Loucy (cell line): ENCODE measurements around the gene FRA10AC1.

Experiments
- H2AFZ ChIP-seq: fragments of 200-600 bp; sonication (generic); 2 replicates; pipeline ENCODE4 v1.6.0; 2016; ENCODE audit warnings: antibody characterized with exemption, mild to moderate bottlenecking, low read length, moderate library complexity
- H3F3A ChIP-seq: fragments of 200-600 bp; 2 replicates; pipeline ENCODE4 v1.6.0; 2016; ENCODE audit warnings: antibody characterized with exemption, low read depth, mild to moderate bottlenecking
- H3K27me3 ChIP-seq: fragments of 200-600 bp; sonication (generic); 2 replicates; pipeline ENCODE4 v1.6.1; 2014; ENCODE audit warnings: low read length, mild to moderate bottlenecking; ENCODE audit not compliant: insufficient read depth, poor library complexity, severe bottlenecking
- H3K36me3 ChIP-seq: fragments of 200-600 bp; sonication (generic); 2 replicates; pipeline ENCODE4 v1.6.1; 2016; ENCODE audit warnings: low read length; ENCODE audit not compliant: insufficient read depth
- H3K4me1 ChIP-seq: fragments of 200-600 bp; sonication (generic); 2 replicates; pipeline ENCODE4 v1.5.1; 2014; ENCODE audit warnings: low read length, mild to moderate bottlenecking; ENCODE audit not compliant: insufficient read depth, poor library complexity, severe bottlenecking
- H3K4me2 ChIP-seq: fragments of 200-600 bp; sonication (generic); 2 replicates; pipeline ENCODE4 v1.6.0; 2014; ENCODE audit warnings: antibody characterized with exemption, low read length, low read depth, mild to moderate bottlenecking; ENCODE audit not compliant: poor library complexity, severe bottlenecking
- H3K4me3 ChIP-seq: fragments of 200-600 bp; sonication (generic); 2 replicates; pipeline ENCODE4 v1.5.1; 2014; ENCODE audit warnings: low read length, mild to moderate bottlenecking, mixed read lengths; ENCODE audit not compliant: poor library complexity, severe bottlenecking
- H3K79me2 ChIP-seq: fragments of 200-600 bp; sonication (generic); 2 replicates; pipeline ENCODE4 v1.6.1; 2014; ENCODE audit warnings: low read length; ENCODE audit not compliant: insufficient read depth
- H3K9ac ChIP-seq: fragments of 200-600 bp; sonication (generic); 2 replicates; pipeline ENCODE4 v1.6.0; 2014; ENCODE audit warnings: mild to moderate bottlenecking, low read depth, low read length, moderate library complexity; ENCODE audit not compliant: poor library complexity, severe bottlenecking
- H3K9me2 ChIP-seq: fragments of 200-600 bp; sonication (generic); replicated peaks from 2 replicates; pipeline ENCODE4 v1.6.1; 2016; ENCODE audit warnings: low read depth, low read length, mixed read lengths
- H3K9me3 ChIP-seq: fragments of 200-600 bp; sonication (generic); 2 replicates; pipeline ENCODE4 v1.6.1; 2014; ENCODE audit warnings: mild to moderate bottlenecking, antibody characterized with exemption, low read length, low read depth; ENCODE audit not compliant: insufficient read depth
- H4K20me1 ChIP-seq: fragments of 200-600 bp; sonication (generic); 2 replicates; pipeline ENCODE4 v1.6.0; 2014; ENCODE audit warnings: antibody characterized with exemption, low read length, mild to moderate bottlenecking; ENCODE audit not compliant: insufficient read depth, poor library complexity, severe bottlenecking
- EZH2phosphoT487 ChIP-seq: fragments of 200-600 bp; IDR thresholded peaks from 2 replicates; pipeline ENCODE4 v1.6.1; 2018; ENCODE audit warnings: antibody characterized with exemption, mild to moderate bottlenecking, moderate library complexity, borderline replicate concordance
- TF ChIP-seq, protein P1 (sequence below): fragments of 200-600 bp; sonication (generic); conservative IDR thresholded peaks from 2 replicates; pipeline ENCODE4 v1.5.1; 2014; ENCODE audit warnings: mild to moderate bottlenecking, antibody characterized with exemption, low read length

Gene FRA10AC1

DNA sequence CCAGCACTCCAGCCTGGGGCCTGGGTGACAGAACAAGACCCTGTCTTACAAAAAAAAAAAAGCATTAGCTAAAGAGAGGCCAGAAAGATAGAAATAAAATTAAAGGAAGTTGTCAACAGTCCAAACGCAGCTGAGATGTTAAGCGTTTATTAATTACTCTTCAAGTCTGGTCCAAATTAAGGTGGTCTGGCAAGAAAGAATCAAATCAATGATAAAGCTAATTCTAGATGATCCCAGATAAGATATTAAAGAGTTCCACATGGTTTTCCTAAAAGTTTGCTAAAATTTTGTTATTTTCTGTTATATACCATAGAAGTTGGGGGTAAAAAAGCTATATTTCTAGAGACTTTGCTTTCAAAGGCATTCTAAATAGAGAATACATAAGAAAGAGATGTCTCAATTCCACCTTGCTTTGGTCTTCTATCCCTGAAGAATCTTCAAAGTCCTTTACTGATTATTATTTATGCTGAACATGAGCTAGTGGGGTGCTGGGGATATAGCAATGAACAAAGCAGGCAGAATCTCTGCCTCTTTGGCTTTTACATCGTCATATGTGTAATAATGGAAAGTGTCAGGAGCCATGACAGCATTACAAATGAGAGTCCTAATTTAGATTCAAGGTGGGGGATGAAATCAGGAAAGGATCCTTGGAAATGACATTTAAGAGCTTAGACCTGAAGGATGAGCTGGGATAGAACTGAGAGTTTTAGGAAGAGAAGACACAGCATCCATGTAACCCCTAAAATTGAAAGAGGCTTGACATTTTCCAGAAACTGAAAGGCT, 23.4 kb downstream of the FRA10AC1 start:
- Histone ChIP-seq H3K4me1 (no peaks in the 10 kb centered on the region), H3K4me2 (no peak overlapping the region), H3F3A (no peaks in the 10 kb centered on the region), H3K36me3 (peaks cover 45% of the 10 kb centered on the region; the same call in 1 of the 2 replicates), H3K9me3 (no peaks in the 10 kb centered on the region), H2AFZ (no peak overlapping the region), H3K4me3 (no peak overlapping the region), H3K79me2 (no peaks in the 10 kb centered on the region), H3K9ac (no peak overlapping the region), H3K9me2 (no peaks in the 10 kb centered on the region), H4K20me1 (no peaks in the 10 kb centered on the region), H3K27me3 (no peaks in the 10 kb centered on the region)
- TF ChIP-seq, protein P1, sequence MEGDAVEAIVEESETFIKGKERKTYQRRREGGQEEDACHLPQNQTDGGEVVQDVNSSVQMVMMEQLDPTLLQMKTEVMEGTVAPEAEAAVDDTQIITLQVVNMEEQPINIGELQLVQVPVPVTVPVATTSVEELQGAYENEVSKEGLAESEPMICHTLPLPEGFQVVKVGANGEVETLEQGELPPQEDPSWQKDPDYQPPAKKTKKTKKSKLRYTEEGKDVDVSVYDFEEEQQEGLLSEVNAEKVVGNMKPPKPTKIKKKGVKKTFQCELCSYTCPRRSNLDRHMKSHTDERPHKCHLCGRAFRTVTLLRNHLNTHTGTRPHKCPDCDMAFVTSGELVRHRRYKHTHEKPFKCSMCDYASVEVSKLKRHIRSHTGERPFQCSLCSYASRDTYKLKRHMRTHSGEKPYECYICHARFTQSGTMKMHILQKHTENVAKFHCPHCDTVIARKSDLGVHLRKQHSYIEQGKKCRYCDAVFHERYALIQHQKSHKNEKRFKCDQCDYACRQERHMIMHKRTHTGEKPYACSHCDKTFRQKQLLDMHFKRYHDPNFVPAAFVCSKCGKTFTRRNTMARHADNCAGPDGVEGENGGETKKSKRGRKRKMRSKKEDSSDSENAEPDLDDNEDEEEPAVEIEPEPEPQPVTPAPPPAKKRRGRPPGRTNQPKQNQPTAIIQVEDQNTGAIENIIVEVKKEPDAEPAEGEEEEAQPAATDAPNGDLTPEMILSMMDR, result no peak
- TF ChIP-seq EZH2phosphoT487, result no peak

DNA sequence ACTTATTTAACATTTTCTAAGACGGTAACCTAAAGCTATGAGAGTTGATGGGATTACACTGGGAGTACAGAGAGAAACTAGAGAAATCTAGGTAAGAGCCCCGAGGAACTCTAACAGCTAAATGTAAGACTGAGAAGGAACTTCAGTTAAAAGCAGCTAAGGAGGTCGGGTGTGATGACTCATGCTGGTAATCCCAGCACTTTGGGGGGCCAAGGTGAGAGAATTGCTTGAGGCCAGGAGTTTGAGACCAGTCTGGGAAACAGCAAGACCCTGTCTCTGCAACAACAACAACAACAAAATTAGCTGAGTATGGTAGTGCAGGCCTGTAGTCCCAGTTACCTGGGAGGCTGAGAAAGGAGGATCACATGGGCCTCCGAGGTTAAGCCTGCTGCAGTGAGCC, 24.0 kb downstream of the FRA10AC1 start:
- Histone ChIP-seq H3K36me3 (peaks cover 50% of the 10 kb centered on the region; the same call in 1 of the 2 replicates), H3K9me3 (no peaks in the 10 kb centered on the region), H3K27me3 (no peaks in the 10 kb centered on the region), H3K4me2 (no peak overlapping the region), H3K9ac (no peak overlapping the region), H3K4me1 (no peaks in the 10 kb centered on the region), H3K9me2 (no peaks in the 10 kb centered on the region), H3K4me3 (no peak overlapping the region), H2AFZ (no peak overlapping the region), H3F3A (no peaks in the 10 kb centered on the region), H4K20me1 (no peaks in the 10 kb centered on the region), H3K79me2 (no peaks in the 10 kb centered on the region)
- TF ChIP-seq, protein P1, result no peak
- no peak for TF ChIP-seq EZH2phosphoT487

DNA sequence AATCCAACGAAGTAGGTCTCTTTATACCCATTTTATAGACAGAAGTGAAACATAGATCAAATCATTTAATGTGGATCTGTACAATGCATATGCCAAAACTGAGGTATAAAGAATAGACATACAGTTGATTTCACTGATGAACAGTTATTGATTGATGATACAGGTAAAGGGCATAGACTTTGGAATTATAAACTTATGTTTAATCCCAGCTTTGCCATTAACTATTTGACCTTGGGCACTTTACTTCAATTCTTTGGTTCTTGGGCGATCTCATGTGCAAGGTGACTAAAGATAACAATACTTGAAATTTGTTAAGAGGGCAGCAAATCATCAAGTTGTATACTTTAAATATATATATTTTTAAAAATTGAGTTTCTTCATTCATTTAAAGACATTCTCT, 28.6 kb downstream of the FRA10AC1 start:
- no peak for TF ChIP-seq EZH2phosphoT487
- TF ChIP-seq, protein P1, result no peak
- Histone ChIP-seq H3F3A (no peaks in the 10 kb centered on the region), H3K9me2 (no peaks in the 10 kb centered on the region), H2AFZ (no peak overlapping the region), H3K79me2 (no peaks in the 10 kb centered on the region), H3K9ac (no peak overlapping the region), H3K4me2 (no peak overlapping the region), H3K36me3 (peaks cover 72% of the 10 kb centered on the region; the same call in 1 of the 2 replicates), H4K20me1 (no peaks in the 10 kb centered on the region), H3K27me3 (no peaks in the 10 kb centered on the region), H3K4me1 (no peaks in the 10 kb centered on the region), H3K4me3 (no peak overlapping the region), H3K9me3 (no peaks in the 10 kb centered on the region)
